ENCODE results near the gene HEG1.
"Not testable (repeated sequence)": the region's sequence is repeated elsewhere in the genome, so short reads cannot be mapped to it uniquely, and the experiment has no call there.

Gene HEG1

DNA sequence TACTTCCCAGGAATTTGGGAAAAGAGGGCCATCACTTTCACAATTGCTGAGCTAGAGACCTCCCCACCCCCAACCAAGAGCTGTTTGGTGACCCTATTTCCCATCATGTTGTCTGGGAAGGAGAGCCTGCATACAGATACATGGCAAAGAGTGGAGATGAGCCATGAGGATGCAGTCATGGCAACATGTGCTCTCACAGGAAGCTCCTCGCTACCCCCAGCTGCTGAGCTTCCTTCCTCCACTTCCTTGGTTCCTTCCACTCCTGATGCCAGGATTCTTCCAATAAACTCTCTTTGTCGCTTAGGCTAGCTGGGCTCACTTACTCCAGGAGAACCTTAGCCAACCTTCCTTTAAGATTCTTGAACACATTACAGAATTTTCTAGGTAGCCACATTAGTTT, 72.9 kb downstream of the HEG1 start:
- DNase-seq = no peak

DNA sequence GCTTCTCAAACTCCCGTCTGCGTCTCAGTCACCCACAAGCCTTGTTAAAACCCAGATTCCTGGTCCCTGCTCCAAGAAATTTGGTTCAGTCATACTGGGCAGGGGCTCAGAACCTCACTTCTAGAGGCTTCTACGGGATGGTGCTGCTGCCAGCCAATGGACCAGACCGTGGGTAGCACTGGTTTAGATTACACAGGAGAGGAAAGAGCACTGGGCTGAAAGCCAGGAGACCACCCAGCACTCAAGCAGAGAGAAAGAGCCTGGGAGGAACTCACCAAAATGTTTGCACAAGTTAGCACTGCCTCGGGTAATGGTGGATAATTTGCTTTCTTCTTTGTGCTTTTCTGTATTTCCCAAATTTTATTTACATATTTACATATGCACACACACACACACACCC, 74.3 kb downstream of the HEG1 start:
- DNase-seq = no peak

DNA sequence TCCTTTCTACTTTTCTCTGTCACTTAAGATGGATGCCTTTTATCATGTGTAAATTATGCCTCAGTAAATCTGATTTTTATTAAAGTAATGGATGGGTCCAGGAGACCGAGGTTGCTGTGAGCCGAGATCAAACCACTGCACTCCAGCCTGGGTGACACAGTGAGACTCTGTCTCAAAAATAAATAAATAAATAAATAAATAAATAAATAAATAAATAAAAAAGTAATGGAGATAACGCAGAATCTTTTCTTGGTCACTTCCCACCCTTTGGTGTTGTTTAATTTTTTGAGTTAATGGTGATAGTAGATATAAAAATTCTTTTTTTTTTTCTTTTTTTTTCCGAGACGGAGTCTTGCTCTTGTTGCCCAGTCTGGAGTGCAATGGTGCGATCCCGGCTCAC, 77.2 kb downstream of the HEG1 start:
- DNase-seq = no peak

DNA sequence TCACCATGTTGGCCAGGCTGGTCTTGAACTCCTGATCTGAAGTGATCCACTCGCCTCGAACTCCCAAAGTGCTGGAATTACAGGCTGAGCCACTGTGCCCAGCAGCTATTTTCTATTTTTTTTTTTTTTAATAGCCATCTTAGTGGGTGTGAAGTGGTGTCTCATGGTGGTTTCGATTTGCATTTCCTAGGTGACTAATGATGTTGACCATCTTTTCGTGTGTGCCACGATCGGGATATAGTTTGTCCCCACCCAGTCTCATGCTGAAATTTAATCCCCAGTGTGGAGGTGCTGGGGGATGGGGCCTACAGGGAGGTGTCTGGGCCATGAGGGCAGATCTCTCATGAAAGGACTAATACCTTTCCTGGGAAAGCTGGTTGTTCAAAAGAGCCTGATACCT, 79.4 kb downstream of the HEG1 start:
- no peak for DNase-seq

DNA sequence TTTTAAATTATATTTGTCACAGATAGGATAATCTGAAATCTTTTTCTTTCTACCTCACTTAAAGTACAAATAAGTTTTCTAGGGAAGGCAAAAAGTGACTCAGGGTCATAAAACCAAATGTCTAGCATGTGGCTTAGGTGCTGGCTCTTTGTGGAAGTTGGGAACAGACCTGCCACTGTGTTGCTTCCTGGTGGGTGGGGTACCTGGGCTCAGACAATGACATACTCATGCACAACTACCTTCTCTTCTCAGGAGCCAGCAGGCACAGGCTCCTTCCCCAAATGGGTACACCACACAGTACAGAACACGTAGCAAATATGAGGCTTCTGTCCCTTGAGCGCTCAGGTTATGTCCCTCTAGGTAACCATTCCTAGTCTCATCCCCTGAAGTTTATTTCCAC, 81.1 kb downstream of the HEG1 start:
- no peak for DNase-seq

DNA sequence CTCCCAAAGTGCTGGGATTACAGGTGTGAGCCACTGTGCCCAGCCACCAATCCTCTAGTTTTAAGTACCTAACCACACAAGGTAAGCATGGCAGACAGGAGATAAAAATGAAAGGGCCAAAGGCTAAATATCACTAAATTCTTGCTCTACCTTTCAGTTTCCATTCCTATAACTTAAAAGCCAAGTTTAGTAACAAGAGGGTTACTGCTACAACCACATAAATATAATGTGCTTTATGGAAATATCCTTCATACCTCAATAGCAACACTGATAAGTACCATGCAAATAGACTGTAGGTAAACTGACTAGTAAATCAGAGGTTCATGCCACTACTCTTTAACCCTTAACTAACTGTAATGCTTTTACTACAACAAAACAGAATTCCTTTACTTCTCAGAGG, 82.5 kb downstream of the HEG1 start:
- DNase-seq = no peak

DNA sequence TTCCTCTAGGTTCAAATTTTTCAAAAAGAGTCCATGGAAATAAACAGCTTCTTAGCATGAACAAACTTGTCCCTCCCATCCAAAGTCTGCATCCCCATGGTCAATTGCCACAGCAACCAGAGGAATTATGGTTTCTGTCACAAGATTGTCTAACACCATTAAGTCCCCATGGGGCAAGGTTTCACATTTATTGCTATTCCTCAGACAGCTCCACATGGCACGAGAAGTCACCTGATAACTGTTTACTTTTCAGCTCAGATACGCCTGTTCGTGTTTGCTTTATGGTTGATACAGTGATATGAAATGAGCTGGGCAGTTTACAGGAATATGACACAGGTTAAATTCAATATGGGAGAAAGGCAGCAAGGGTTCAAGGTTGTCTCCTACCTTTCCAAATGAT, 83.3 kb downstream of the HEG1 start:
- no peak for DNase-seq

DNA sequence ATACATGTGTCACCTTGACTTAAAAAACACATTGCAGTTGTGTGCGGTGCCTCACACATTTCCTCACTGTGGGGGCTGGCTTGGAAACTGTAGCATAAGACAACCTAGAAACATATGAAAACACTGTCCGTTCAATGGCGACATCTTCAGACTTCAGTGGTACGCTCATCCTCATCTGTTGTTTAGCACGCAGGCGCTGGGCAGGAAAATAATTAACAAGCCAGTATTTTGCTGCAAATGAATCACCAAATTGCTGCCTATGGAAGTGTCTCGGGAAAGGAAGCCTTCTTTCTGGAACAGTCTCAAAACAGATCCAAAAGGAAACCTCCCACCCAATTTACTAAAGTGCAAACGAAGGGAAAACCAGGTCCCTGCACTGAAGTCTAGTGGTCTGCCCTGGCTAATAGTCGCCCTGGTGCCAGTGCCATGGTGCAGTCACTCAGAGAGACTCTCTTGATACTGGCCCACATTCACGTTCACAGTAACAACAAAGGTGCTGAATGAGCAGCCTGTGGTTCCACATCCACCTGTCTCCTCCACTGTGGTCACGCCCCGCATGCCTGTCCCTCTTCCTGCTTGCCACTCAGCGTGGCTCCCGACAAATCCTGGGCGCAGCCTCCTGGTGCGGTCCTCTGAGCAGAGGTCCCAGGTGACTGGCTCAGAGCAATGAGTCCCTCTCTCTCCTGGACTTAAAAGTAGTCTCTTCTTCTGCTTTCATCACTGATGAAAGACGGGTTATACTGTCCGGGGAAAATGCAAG, 85.7 kb downstream of the HEG1 start:
- DNase-seq = no peak

DNA sequence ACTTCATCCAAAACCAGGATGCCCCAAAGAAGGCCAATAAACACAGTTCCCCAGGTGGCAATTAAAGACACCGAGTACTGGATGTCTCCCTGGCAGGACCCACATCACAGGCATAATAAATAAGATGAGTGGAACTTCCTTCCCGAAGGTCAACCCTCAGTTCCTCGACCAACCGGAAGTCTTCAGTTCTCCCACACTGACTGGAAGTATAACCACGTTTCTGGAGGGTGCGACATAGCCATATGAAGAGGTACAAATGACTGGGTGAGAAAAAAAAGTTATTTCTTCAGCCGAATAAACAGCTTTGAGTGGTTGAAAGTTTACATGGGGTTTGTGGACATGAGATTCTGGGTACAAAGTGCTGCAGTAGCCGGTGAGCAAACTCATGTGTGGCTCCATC, 86.6 kb downstream of the HEG1 start:
- no peak for DNase-seq

DNA sequence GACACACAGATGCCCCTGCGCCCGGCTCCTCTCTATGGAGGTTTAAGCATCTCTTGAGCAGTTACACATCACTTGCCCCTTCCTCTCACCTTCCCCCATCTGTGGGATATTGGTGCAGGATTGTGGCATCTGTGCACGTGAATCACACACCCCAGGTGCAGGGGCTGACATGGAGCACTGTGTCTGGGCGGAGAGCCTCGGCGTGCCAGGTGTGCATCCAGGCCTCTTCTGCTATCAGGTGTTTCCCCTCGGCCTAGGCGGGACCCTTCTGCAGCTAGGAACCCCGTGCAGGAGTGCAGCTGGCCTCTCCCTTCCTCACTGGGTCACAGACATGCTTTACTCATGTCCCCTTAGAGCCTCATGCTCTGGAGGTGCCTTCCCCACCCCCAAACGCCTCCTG, 87.8 kb downstream of the HEG1 start:
- no peak for DNase-seq

DNA sequence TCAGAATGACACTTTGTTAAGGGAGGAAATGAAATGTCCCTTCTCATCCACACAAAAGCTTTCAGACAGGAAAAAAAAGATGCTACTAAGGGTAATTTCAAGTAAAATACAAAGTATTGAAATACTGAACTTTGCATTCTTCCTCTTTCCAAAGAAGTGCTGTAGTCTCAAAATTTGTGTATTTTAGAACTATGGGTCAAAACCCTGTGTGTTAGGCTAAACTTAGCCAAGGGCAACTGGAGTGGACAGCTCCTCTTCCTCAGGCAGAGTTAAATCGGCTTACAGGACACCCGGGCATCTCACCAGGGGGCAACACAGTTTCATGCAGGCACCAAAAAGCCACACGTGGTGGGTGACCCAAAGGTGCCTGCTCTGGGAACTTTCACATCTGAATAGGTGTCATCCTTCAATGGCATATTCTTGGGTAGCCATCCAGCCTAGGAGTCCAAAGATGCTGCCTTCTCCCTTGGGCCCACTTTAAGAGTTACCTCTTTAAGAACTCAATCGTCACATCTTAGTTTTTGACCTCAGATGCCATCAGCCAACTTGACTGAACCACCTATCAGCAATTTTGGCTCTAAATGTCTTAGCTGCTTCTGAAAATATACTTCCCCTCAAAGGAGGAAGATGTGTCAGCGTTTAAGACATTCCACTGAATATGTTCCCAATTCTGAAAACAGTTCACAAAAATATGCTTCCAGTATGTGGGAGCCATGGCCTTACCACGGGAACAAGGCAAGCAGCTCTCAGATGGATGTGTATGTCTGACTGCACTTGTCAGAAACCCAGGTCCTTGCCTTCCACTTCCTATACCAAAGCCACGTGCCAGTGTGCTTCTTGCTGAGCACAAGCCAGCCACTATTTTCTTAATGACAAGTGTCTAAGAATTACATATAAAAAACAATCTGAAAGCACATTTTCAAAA, 89.0 kb downstream of the HEG1 start:
- no peak for DNase-seq

DNA sequence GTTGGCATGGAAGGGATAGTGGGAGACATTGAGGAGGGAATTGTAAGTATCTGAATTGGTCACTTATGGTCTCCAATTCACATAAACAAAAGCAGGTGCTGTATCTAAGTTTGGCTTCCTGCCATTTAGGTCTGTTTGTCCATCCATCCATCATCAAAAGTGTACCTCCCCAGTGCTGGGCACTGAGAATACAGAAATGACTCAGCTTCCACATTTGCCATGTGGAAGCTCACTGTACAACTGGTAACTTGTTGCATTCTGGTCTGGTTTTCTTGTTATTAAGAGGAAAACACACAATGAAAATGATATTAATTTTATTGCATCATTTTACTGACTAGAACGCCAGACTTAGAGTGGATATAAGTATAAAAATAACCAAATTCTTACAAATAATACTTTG, 90.4 kb downstream of the HEG1 start:
- DNase-seq = no peak

DNA sequence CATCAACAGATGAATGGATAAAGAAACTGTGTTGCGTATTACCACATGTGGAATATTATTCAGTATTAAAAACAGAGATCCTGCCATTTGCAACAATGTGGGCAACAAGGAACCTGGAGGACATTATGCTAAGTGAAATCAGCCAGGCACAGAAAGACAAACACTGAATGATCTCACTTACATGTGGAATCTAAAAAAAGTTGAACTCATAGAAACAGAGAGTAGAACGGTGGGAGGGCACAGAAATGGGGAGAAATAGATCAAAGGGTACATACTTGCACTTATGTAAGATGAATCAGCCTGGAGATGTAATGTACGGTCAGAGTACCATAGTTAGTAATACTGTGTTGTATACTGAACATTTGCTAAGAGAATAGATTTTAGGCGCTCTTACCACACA, 91.4 kb downstream of the HEG1 start:
- no peak for DNase-seq

DNA sequence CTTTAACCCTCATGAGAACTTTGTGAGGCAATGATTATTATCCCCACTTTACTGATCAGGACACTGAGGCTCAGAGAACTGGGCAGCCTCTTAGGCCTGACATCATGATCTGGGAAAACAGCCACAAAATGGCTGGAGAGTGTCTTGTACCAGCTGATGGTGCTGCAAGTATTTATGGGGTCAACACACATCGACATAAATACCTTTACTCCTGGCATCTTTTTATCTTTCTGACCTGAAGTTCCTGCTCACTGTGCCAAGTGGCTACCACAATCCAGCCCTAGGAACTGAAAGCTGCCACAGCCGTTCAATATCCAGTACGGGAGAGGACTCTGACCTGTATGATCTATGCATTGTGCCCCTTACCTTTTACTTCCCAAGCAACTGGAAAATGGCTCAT, 92.0 kb downstream of the HEG1 start:
- DNase-seq = no peak

DNA sequence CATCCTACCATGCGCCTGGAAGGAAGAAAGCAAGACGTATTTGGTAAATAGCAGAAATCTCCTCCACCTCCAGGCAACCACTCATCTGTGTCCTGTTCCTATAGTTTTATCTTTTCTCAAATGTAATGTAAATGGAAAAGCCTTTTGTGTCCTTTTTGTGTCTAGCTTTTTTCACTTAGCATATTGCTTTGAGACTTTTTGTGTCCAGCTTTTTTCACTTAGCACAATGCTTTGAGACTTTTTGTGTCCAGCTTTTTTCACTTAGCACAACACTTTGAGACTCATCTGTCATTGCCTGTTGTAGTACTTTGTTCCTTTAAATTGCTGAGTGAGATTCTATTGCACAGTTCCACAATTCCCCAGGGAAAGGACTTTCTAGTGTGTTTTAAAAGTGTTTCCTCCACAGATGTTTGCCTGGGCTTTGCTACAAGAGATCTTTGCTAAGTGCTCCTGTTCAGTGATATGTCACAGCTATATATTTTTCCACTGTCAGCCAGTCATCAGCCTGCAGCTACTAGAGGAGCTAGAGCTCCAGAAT, 93.3 kb downstream of the HEG1 start:
- no peak for DNase-seq

DNA sequence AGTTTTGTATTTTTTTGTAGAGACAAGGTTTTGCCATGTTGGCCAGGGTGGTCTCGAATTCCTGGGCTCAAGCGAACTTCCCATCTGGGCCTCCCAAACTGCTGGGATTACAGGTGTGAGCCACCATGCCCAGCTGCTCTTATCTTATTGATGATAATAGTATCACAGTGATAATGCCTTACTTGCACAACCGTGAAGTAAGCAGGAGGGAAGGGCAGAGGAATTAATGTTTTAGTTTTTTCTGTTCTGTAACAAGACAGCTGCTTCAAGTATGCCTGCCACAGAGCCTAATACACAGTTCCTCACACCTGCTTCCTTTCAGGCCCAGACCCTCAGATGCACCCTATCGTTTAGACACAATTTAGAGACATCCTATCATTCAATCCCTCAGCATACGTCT, 95.1 kb downstream of the HEG1 start:
- DNase-seq = no peak

DNA sequence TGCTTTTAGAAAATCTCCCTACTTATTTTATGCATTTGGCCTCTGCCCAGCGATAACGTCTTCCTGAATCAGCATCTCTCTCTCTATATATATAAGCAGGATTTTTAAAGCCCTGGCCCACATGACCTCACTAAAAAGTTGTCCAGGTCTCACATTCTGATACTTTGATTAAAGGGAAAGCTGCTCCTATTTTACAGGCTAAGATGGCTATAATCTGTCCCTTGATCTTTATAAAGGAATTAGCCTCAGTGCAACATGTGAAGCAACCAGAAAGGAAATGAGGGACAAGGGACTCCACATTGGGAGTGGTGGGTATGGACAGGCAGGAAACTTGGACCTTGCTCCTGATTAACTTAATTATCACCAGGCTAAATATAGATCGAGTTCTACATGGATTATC, 95.7 kb downstream of the HEG1 start:
- DNase-seq = no peak

DNA sequence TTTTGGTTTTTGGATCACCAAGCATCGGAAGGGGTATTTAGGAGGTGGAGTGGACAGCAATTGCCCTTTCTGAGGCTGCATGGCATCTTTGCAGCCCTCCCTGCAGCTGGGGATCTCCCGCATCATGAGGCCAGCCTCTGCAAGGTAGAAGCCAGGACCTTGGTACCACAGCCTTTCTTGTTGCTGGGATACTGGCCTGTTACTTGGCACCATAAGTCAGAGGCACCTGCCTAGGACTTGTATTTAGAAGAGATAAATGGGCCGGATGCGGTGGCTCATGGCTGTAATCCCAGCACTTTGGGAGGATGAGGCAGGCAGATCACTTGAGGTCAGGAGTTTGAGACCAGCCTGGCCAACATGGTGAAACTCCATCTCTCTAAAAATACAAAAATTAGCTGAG, 97.8 kb downstream of the HEG1 start:
- not testable (repeated sequence) for DNase-seq

DNA sequence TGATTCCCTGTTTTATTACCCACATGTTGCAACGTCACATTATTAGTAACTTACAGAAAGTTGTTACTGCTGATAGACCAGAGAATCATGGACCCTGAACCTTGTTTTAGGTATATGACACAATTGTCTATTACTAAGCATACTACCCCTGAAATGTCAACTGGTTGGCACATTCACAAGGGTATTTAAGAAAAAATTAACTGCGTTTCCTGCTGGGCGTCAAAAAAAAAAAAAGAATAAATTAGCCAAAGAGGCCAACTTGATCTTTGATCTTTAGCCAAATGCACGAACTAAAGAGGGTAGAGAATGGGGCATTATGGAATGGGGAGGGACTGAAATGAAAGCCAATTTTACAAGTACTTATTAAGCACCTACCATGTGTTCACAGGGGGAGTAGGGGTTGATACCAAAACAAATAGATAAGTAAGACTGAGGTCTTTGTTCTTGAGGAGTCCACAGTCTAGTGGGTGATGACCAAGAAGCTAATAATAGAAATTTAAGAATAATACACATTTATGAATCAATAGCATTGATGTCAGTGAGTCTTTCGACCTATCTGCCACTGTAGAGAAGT, 103.4 kb downstream of the HEG1 start:
- DNase-seq = no peak

DNA sequence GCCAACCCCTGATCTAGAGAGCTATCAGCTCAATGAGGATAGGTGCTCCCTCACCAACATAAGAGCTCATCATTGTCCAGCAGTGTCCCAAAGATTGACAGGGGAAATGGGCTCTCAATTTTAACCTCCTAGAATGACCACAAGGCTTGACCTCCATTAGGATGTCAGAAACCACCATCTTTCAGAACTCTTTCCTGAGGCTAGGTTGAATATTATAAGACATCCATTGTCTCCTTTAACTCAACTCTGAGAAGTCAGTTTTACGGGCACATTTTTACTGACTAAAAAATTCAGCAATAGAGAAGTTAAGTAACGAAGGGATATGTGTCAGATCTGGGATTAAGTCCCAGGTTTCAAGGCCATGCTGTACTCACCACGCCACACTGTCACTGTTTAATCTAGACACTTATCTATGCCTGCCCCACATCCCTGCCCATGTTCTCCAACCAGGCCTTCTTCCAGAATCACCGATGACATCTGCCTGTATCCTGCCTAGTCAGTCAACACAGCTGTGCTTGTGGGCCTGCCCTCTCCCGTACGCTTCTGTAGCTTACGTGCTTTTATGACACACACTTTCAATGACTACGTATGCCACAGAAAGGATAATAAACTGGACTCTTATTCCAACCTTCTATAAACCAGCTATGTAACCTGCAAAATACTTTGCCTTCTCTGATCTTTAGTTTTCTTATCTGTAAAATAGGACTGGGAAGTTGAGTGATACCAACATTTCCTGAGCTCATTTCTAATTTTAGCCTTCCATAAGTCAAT, 104.1 kb downstream of the HEG1 start:
- DNase-seq = no peak

DNA sequence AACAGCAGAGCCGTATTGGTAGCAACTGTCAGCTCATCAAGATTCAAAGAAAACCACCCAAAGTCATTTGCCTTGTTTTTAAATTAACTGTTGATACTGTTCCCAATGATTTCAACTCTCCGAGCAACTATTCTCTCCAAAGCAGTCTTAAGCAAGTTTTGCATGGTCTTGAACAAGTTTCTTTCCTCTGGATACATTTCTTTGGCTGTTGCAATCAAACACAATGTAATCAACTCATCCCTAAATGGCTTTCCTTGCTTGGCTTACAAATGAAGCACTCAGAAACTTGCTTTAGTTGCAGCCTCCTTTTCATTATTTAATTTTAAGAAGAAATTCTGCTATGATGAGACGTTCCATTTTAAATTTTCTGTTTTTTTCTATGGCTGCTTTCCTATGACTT, 105.8 kb downstream of the HEG1 start:
- no peak for DNase-seq

DNA sequence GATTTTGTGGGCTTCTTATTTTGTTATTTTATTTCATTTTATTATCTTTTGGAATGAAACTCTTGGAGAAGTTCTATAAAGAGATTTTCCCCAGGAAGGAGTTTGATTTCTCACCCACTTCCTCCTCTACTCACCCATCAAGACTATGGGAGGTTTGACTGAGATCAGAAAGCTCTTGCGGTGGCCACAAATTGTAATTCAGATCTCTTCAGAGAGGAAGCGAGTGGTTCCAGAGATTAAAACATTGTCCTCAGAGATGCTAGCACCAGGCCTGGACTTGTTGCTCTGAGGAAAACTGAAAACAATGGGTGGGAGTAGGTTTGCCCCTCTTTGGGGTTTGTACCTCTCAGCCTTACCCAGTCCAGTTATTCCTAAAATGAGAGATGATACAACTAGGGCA, 113.2 kb downstream of the HEG1 start:
- no peak for DNase-seq

DNA sequence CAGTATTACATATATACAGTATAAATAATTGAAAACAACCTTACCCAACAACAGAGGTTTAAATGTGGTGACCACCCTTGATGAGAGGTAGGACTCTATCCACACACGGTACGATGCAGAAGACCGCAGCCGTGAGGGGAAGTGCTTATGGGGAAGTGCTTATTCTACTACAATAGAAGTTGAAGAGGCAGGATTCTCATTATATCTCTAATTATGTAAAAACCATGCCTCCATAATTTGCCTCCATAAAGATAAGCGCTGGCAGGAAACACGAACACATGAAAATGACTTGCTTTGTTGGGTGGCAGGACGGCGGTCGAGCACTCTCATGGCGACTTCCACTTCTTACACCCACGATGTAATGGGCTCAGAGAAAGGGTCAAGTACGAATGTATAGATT, 114.0 kb downstream of the HEG1 start:
- no peak for DNase-seq
